ENCODE measurements around the gene ANKLE1.

DNA sequence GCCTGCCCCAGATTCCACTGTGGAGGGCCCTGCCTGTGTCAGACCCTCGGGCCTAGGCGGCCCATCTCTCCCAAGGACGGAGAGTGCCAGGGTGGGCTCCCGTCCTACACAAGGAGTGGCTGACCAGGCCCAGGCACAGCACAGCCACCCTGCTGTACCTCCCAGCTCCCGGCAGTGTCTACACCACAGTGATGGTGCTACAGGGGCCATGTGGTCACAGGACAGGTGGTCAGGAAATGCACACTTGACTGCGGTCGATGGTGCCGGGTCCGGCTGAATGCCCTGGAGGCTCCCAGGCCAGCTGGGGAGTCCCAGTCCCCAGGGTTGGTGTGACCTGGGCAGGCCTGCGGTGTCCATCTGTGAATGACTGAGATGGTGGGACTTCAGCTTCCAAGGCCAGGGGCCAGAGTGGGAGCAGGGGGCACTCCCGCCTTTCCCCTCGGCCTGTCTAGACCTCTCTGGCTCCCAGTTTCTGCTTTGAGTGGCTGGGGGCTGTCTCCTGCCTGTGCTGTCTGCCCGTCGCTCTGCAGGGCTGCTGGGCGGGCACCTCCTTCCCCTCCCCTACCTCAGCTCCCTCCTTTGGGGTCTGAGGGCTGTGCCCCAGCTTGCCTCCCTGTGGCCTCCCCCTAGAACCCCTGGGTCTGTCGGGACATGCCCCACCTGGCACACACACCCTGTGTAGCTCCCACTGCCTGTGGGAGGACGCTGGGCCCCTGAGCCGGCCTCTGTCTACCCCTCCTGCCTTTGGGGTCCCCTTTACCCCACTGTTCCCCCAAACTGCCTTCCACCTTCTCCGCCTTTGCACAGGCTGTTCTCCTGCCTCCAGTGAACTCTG is 40.2 kb downstream of the ANKLE1 start:
- TF ChIP-seq EZH2phosphoT487 (IDR thresholded peaks at IDR 0.05; ENCODE audit: insufficient read depth, low read depth) (no peak), EZH2 (IDR thresholded peaks at IDR 0.05; ENCODE audit: insufficient read depth, poor library complexity, severe bottlenecking) (no peak)
